Effector memory CD8-positive, alpha-beta T cell (primary cell): Measurements from ENCODE around the gene GCC2.

Experiments used
- ATAC-seq: fragments of 150-1000 bp; cut with Tn5 transposase; replicated peaks from 2 replicates; pipeline ENCODE4 v1.10.0; 2021; ENCODE audit warnings: mild to moderate bottlenecking, moderate library complexity
- DNase-seq, 3 experiments: peaks; one replicate each; pipeline ENCODE4 v3.0.0; 2021
- H3K27ac Mint-ChIP-seq, 2 donors: one replicate each; pipeline ENCODE4 v1.8.0; 2022; ENCODE audit warnings: mild to moderate bottlenecking in 2 of 2, mixed read lengths in 2 of 2, moderate library complexity in 2 of 2
- H3K27me3 Mint-ChIP-seq, 2 donors: one replicate each; pipeline ENCODE4 v1.8.0; 2022; ENCODE audit warnings: mixed read lengths in 2 of 2
- H3K36me3 Mint-ChIP-seq: one replicate; pipeline ENCODE4 v1.8.0; 2022; ENCODE audit warnings: mild to moderate bottlenecking, moderate library complexity, mixed read lengths; ENCODE audit not compliant: insufficient read depth
- H3K4me1 Mint-ChIP-seq, 2 donors: one replicate each; pipeline ENCODE4 v1.8.0; 2022; ENCODE audit warnings: low read depth in 2 of 2, mixed read lengths in 2 of 2
- H3K4me3 Mint-ChIP-seq, 2 donors: one replicate each; pipeline ENCODE4 v1.8.0; 2022; ENCODE audit warnings: mild to moderate bottlenecking in 2 of 2, mixed read lengths in 2 of 2, moderate library complexity in 2 of 2
- H3K9me3 Mint-ChIP-seq, 2 donors: one replicate each; pipeline ENCODE4 v1.8.0; 2022; ENCODE audit warnings: mixed read lengths in 2 of 2
- total RNA-seq, 9 experiments: gene quantifications; one replicate each; lab custom pipeline; 2026; lab: John Stamatoyannopoulos, UW

GCC2 gene
- total RNA-seq: 105 to 384 (median 223) reads per million in 9 experiments

- H3K9me3 Mint-ChIP-seq: no peaks in the 10 kb centered on the region
- H3K36me3 Mint-ChIP-seq: peaks cover 53% of the 10 kb centered on the region
- DNase-seq (peak; percentile 97 to 99 (median 98)), ATAC-seq (peak; percentile 94)
- H3K27ac Mint-ChIP-seq: peak within 1 kb of the TSS; percentile 99 to 100
- H3K4me1 Mint-ChIP-seq: peaks cover 14 to 35% of the 10 kb centered on the region in 2 donors
- no peaks in the 10 kb centered on the region for H3K27me3 Mint-ChIP-seq
- peak within 1 kb of the TSS; percentile 92 to 95 for H3K4me3 Mint-ChIP-seq
Observed at GRCh38 chr2:108448678-108449409, at the start of gene GCC2. Gene GCC2, plus strand, starts transcription at chr2:108449206. Its CDS starts 69 bp downstream, at chr2:108449275.

- Mint-ChIP-seq H3K4me1 (no peaks in the 10 kb centered on the region), H3K4me3 (no peak overlapping the region), H3K36me3 (peaks cover 3% of the 10 kb centered on the region), H3K9me3 (peaks cover 0 to 12% of the 10 kb centered on the region in 2 donors), H3K27me3 (peaks cover 21 to 37% of the 10 kb centered on the region in 2 donors), H3K27ac (no peak overlapping the region)
- DNase-seq (no peak), ATAC-seq (no peak)
Observed at GRCh38 chr2:108399479-108399878, 49.5 kb upstream of the GCC2 start.

GRCh38 chr2:108401800-108402199 is 47.2 kb upstream of the GCC2 start:
- no peaks in the 10 kb centered on the region for H3K4me1 Mint-ChIP-seq
- peaks cover under 1% of the 10 kb centered on the region for H3K36me3 Mint-ChIP-seq
- H3K4me3 Mint-ChIP-seq: no peak overlapping the region
- no peak for ATAC-seq
- H3K27me3 Mint-ChIP-seq: peaks cover 22 to 37% of the 10 kb centered on the region in 2 donors
- H3K27ac Mint-ChIP-seq: no peak overlapping the region
- DNase-seq: no peak
- peaks cover 5 to 19% of the 10 kb centered on the region in 2 donors for H3K9me3 Mint-ChIP-seq

- no peak for ATAC-seq
- no peak overlapping the region for H3K27ac Mint-ChIP-seq
- DNase-seq: no peak
- no peak overlapping the region for H3K4me3 Mint-ChIP-seq
- H3K27me3 Mint-ChIP-seq: peaks cover 33 to 44% of the 10 kb centered on the region in 2 donors
- no peaks in the 10 kb centered on the region for H3K4me1 Mint-ChIP-seq
- H3K36me3 Mint-ChIP-seq: no peaks in the 10 kb centered on the region
- H3K9me3 Mint-ChIP-seq: peaks cover 5 to 19% of the 10 kb centered on the region in 2 donors
Observed at GRCh38 chr2:108403494-108403893, 45.5 kb upstream of the GCC2 start.

GRCh38 chr2:108404784-108405397 is 44.1 kb upstream of the GCC2 start:
- H3K27me3 Mint-ChIP-seq: peaks cover 47 to 55% of the 10 kb centered on the region in 2 donors
- H3K4me3 Mint-ChIP-seq: no peak overlapping the region
- ATAC-seq: no peak
- H3K27ac Mint-ChIP-seq: no peak overlapping the region
- H3K4me1 Mint-ChIP-seq: no peaks in the 10 kb centered on the region
- peaks cover 2% of the 10 kb centered on the region for H3K36me3 Mint-ChIP-seq
- DNase-seq: no peak
- H3K9me3 Mint-ChIP-seq: peaks cover 5 to 17% of the 10 kb centered on the region in 2 donors

- Mint-ChIP-seq H3K36me3 (peaks cover 3% of the 10 kb centered on the region), H3K27me3 (peaks cover 26 to 40% of the 10 kb centered on the region in 2 donors), H3K4me3 (no peak overlapping the region), H3K9me3 (peaks cover 5 to 9% of the 10 kb centered on the region in 2 donors), H3K27ac (no peak overlapping the region), H3K4me1 (no peaks in the 10 kb centered on the region)
- no peak for DNase-seq
- ATAC-seq: no peak
Observed at GRCh38 chr2:108407864-108408729, 40.9 kb upstream of the GCC2 start.

- peaks cover 24 to 40% of the 10 kb centered on the region in 2 donors for H3K27me3 Mint-ChIP-seq
- no peak overlapping the region for H3K4me3 Mint-ChIP-seq
- no peaks in the 10 kb centered on the region for H3K4me1 Mint-ChIP-seq
- no peak overlapping the region for H3K27ac Mint-ChIP-seq
- H3K36me3 Mint-ChIP-seq: peaks cover 3% of the 10 kb centered on the region
- H3K9me3 Mint-ChIP-seq: peaks cover 4 to 5% of the 10 kb centered on the region in 2 donors
- ATAC-seq: no peak
- no peak for DNase-seq
Observed at GRCh38 chr2:108409768-108410167, 39.2 kb upstream of the GCC2 start.

- ATAC-seq (no peak), DNase-seq (no peak)
- H3K36me3 Mint-ChIP-seq: peaks cover 3% of the 10 kb centered on the region
- H3K4me1 Mint-ChIP-seq: no peaks in the 10 kb centered on the region
- no peak overlapping the region for H3K27ac Mint-ChIP-seq
- H3K4me3 Mint-ChIP-seq: no peak overlapping the region
- H3K27me3 Mint-ChIP-seq: peaks cover 20 to 26% of the 10 kb centered on the region in 2 donors
- no peaks in the 10 kb centered on the region for H3K9me3 Mint-ChIP-seq
Observed at GRCh38 chr2:108412995-108413710, 35.9 kb upstream of the GCC2 start.

- no peaks in the 10 kb centered on the region for H3K4me1 Mint-ChIP-seq
- ATAC-seq (no peak), DNase-seq (no peak)
- peaks cover 3% of the 10 kb centered on the region for H3K36me3 Mint-ChIP-seq
- H3K4me3 Mint-ChIP-seq: no peak overlapping the region
- no peaks in the 10 kb centered on the region for H3K9me3 Mint-ChIP-seq
- peaks cover 14 to 21% of the 10 kb centered on the region in 2 donors for H3K27me3 Mint-ChIP-seq
- H3K27ac Mint-ChIP-seq: no peak overlapping the region
Observed at GRCh38 chr2:108413711-108414095, 35.3 kb upstream of the GCC2 start.

- no peaks in the 10 kb centered on the region for H3K9me3 Mint-ChIP-seq
- H3K27me3 Mint-ChIP-seq: peaks cover 8 to 14% of the 10 kb centered on the region in 2 donors
- H3K4me1 Mint-ChIP-seq: no peaks in the 10 kb centered on the region
- no peak for ATAC-seq
- H3K27ac Mint-ChIP-seq: no peak overlapping the region
- peaks cover 3% of the 10 kb centered on the region for H3K36me3 Mint-ChIP-seq
- no peak overlapping the region for H3K4me3 Mint-ChIP-seq
- DNase-seq: no peak
Observed at GRCh38 chr2:108414256-108414876, 34.6 kb upstream of the GCC2 start.

GRCh38 chr2:108414945-108415344 is 34.1 kb upstream of the GCC2 start:
- Mint-ChIP-seq H3K4me1 (no peaks in the 10 kb centered on the region), H3K27me3 (peaks cover 2 to 8% of the 10 kb centered on the region in 2 donors), H3K9me3 (no peaks in the 10 kb centered on the region), H3K36me3 (peaks cover under 1% of the 10 kb centered on the region), H3K27ac (no peak overlapping the region), H3K4me3 (no peak overlapping the region)
- DNase-seq (no peak), ATAC-seq (no peak)

GRCh38 chr2:108417254-108417653 is 31.8 kb upstream of the GCC2 start:
- Mint-ChIP-seq H3K4me3 (no peak overlapping the region), H3K36me3 (no peaks in the 10 kb centered on the region), H3K9me3 (no peaks in the 10 kb centered on the region), H3K4me1 (no peaks in the 10 kb centered on the region), H3K27me3 (peaks cover 4 to 6% of the 10 kb centered on the region in 2 donors), H3K27ac (no peak overlapping the region)
- DNase-seq (no peak), ATAC-seq (no peak)
